Upper lobe of left lung (tissue), 6 donors: ENCODE measurements around the gene EXD3. TPM values are rescaled to one million over a fixed set of nuclear protein-coding genes. Genes with fewer than 3 reads are reported as not detected.
"Not testable (repeated sequence)": the region's sequence is repeated elsewhere in the genome, so short reads cannot be mapped to it uniquely, and the experiment has no call there.

Experiments used
- ATAC-seq, 2 donors: fragments of 200-7000 bp; cut with Tn5 transposase; one replicate each; pipeline ENCODE4 v1.9.1; 2022; ENCODE audit warnings: mild to moderate bottlenecking in 2 of 2, moderate library complexity in 2 of 2; ENCODE audit not compliant: low FRiP score in 2 of 2
- DNase-seq, 2 donors: peaks; one replicate each; pipeline ENCODE4 v3.0.0-alpha.2; 2019 to 2020
- H3K27ac ChIP-seq, 4 donors: fragments of 200-600 bp; sonication (generic); one replicate each; pipeline ENCODE4 v1.5.1; 2016 to 2019
- H3K27me3 ChIP-seq, 4 donors: fragments of 200-600 bp; sonication (generic); one replicate each; pipeline ENCODE4 v1.5.1; 2017 to 2019
- H3K36me3 ChIP-seq, 4 donors: fragments of 200-600 bp; sonication (generic); one replicate each; pipeline ENCODE4 v1.5.1; 2016 to 2019
- H3K4me1 ChIP-seq, 4 donors: fragments of 200-600 bp; sonication (generic); one replicate each; pipeline ENCODE4 v1.5.1; 2018 to 2019
- H3K4me3 ChIP-seq, 4 donors: fragments of 200-600 bp; sonication (generic); one replicate each; pipeline ENCODE4 v1.5.1; 2017 to 2019; ENCODE audit warnings: mild to moderate bottlenecking in 2 of 4, moderate library complexity in 1 of 4
- H3K9me3 ChIP-seq, 4 donors: fragments of 200-600 bp; sonication (generic); one replicate each; pipeline ENCODE4 v1.5.1; 2018 to 2019
- EP300 ChIP-seq, 4 donors: sonication (generic); formaldehyde crosslinking; IDR thresholded peaks; one replicate each; pipeline ENCODE4 v1.5.1; 2017; ENCODE audit warnings: antibody characterized with exemption in 4 of 4, control low read depth in 2 of 4
- POLR2A ChIP-seq, 4 donors: fragments of 450-650 bp; IDR thresholded peaks; one replicate each; pipeline ENCODE4 v1.5.1; 2016 to 2017; ENCODE audit warnings: antibody characterized with exemption in 4 of 4, mild to moderate bottlenecking in 2 of 4
- POLR2AphosphoS5 ChIP-seq, 2 donors: sonication (generic); formaldehyde crosslinking; IDR thresholded peaks; one replicate each; pipeline ENCODE4 v1.5.1; 2017; ENCODE audit warnings: antibody characterized with exemption in 2 of 2
- WGBS, 2 donors: methylation state at CpG; one replicate each; pipeline ENCODE4 v1.1.5; 2017 to 2018; 5-methylcytosine and 5-hydroxymethylcytosine counted together
- total RNA-seq, 6 donors: library from RNA; depleted of rRNA in 4 of 6; stranded (reverse); fragments of >200 nt in 4 of 6; gene quantifications; one replicate each; pipeline versions ENCODE4 v1.1.0 to v1.2.1, GENCODE V29; 2016 to 2021
- TF ChIP-seq, protein P1 (sequence below), 6 experiments: fragments of 450-650 bp in 4 of 6; fragments of 200-600 bp in 2 of 6; sonication (generic) in 2 of 6; IDR thresholded peaks; one replicate each; pipeline ENCODE4 v1.5.1; 2016 to 2019; ENCODE audit warnings: antibody characterized with exemption in 6 of 6
- donor health status: DM: no; HTN: no; CAD: no; lungs with moderate emphysema.
- donor health status: DM: no; HTN: yes; CAD: no; lungs with severe emphysema.

The EXD3 gene
- total RNA-seq, 6 donors from 2014 or later, result 12.3 to 118 (median 24.8) TPM

DNA sequence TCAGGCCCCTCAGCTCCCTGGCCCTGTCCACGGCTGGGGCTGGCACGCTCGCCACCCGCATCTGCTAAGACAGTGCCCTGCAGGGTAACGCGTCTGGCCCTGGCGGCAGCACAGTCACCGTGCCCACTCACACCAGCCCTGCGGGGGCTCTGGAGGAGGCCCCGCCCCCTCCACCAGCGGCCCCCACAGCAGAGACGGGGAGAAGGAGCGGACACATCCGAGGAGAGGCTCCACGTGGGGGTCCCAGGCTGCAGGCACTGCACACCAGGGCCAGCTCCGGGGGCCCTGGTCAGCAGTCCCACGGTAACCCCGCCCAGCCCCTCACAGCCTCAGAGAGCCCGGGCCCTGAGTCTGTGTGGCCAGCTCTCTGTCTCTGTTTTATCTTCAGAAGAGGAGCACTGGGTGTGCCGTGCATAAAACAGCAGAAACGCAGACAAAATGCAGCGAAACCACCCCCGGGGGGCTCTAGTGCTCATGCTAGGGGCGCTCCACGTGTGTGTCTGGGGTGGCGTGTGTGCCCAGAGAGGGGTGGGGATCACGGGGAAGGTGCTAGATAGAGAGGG, 73.4 kb downstream of the EXD3 start:
- peak in 1 of 2 donors; percentile 72 for DNase-seq
- H3K4me1 ChIP-seq, result peaks cover 13 to 25% (median 22%) of the 10 kb centered on the region in 4 donors
- no peak for TF ChIP-seq POLR2AphosphoS5 (IDR thresholded peaks at IDR 0.05)
- TF ChIP-seq EP300 (IDR thresholded peaks at IDR 0.05), result no peak
- TF ChIP-seq, protein P1, sequence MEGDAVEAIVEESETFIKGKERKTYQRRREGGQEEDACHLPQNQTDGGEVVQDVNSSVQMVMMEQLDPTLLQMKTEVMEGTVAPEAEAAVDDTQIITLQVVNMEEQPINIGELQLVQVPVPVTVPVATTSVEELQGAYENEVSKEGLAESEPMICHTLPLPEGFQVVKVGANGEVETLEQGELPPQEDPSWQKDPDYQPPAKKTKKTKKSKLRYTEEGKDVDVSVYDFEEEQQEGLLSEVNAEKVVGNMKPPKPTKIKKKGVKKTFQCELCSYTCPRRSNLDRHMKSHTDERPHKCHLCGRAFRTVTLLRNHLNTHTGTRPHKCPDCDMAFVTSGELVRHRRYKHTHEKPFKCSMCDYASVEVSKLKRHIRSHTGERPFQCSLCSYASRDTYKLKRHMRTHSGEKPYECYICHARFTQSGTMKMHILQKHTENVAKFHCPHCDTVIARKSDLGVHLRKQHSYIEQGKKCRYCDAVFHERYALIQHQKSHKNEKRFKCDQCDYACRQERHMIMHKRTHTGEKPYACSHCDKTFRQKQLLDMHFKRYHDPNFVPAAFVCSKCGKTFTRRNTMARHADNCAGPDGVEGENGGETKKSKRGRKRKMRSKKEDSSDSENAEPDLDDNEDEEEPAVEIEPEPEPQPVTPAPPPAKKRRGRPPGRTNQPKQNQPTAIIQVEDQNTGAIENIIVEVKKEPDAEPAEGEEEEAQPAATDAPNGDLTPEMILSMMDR (IDR thresholded peaks at IDR 0.05), result no peak
- H3K27me3 ChIP-seq, result no peaks in the 10 kb centered on the region
- no peak for ATAC-seq
- H3K36me3 ChIP-seq, result peaks cover 0 to 22% (median 14%) of the 10 kb centered on the region in 4 donors
- no peak overlapping the region for H3K27ac ChIP-seq
- peaks cover 0 to 7% (median 0%) of the 10 kb centered on the region in 4 donors for H3K9me3 ChIP-seq
- H3K4me3 ChIP-seq, result no peak overlapping the region
- 93 to 98% methylated on average over 3 to 21 of the region's 27 CpGs for WGBS, 2 donors

DNA sequence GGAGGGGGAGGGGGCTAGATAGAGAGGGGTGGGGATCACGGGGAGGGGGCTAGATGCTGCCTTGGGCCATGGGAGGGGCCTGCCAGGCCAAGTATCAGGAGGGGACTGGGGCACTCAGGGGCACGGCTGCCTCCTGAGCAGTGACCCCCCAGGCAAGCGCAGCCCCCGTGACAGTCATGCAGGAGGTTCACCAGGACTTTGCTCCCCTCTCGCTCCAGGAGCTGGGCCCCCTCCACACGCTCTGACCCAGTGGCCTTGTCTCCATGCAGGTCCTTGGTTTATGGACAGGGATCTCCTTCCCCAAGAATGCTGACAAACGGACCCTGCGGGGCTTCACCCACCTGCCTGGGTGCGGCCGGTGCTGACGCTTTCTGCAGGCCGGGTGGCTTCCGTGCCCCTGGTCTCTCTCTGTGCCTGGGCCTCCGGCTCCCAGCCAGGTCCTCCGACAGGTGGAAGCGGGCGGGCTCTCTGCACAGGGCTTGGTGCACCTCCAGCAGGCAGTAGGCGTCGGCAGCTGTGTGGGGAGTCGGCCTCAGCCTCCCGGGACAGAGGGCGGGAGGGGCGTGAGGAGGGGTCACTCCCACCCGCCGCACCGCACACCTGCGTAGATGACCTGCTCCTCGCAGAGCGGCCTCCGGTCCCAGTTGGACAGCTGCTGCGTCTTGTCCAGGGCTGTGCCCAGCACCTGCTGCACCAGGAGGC, 74.0 kb downstream of the EXD3 start:
- Histone ChIP-seq H3K27me3 (no peaks in the 10 kb centered on the region), H3K27ac (no peak overlapping the region), H3K36me3 (peaks cover 0 to 22% (median 14%) of the 10 kb centered on the region in 4 donors), H3K4me3 (no peak overlapping the region), H3K9me3 (peaks cover 0 to 7% (median 0%) of the 10 kb centered on the region in 4 donors), H3K4me1 (peaks cover 7 to 19% (median 17%) of the 10 kb centered on the region in 4 donors)
- TF ChIP-seq POLR2AphosphoS5 (IDR thresholded peaks at IDR 0.05) (no peak), POLR2A (IDR thresholded peaks at IDR 0.05) (no peak), EP300 (IDR thresholded peaks at IDR 0.05) (no peak)
- TF ChIP-seq, protein P1 (IDR thresholded peaks at IDR 0.05), result no peak
- no peak for ATAC-seq
- 96 to 97% methylated on average over 9 to 17 of the region's 31 CpGs for WGBS, 2 donors
- peak in 1 of 2 donors; percentile 69 for DNase-seq

GRCh38 chr9:137347928-137348327, 75.0 kb downstream of the EXD3 start:
- peak in 1 of 2 donors; percentile 70 for DNase-seq
- Histone ChIP-seq H3K4me3 (no peak overlapping the region), H3K9me3 (peaks cover 0 to 7% (median 0%) of the 10 kb centered on the region in 4 donors), H3K36me3 (peaks cover 0 to 22% (median 14%) of the 10 kb centered on the region in 4 donors), H3K4me1 (peaks cover under 1 to 12% (median 10%) of the 10 kb centered on the region in 4 donors), H3K27me3 (no peaks in the 10 kb centered on the region), H3K27ac (no peak overlapping the region)
- WGBS, 2 donors, result 96 to 100% methylated on average over 1 to 9 of the region's 13 CpGs
- ATAC-seq, result peak in 1 of 2 donors; percentile 15
- no peak for TF ChIP-seq POLR2AphosphoS5 (IDR thresholded peaks at IDR 0.05)

- Histone ChIP-seq H3K4me3 (no peak overlapping the region), H3K36me3 (peaks cover 0 to 7% (median 4%) of the 10 kb centered on the region in 4 donors), H3K4me1 (peaks cover 0 to 2% (median 0%) of the 10 kb centered on the region in 4 donors), H3K27me3 (no peaks in the 10 kb centered on the region), H3K9me3 (peaks cover 0 to 7% (median 0%) of the 10 kb centered on the region in 4 donors), H3K27ac (no peak overlapping the region)
- ATAC-seq, result no peak
- TF ChIP-seq POLR2A (IDR thresholded peaks at IDR 0.05), result no peak
- no peak for TF ChIP-seq EP300 (IDR thresholded peaks at IDR 0.05)
- TF ChIP-seq POLR2AphosphoS5 (IDR thresholded peaks at IDR 0.05), result no peak
- TF ChIP-seq, protein P1 (IDR thresholded peaks at IDR 0.05), result no peak
- WGBS, 2 donors, result 79 to 99% methylated on average over 6 to 7 of the region's 7 CpGs
- DNase-seq, result no peak
Measured at GRCh38 chr9:137342482-137342881, 80.5 kb downstream of the EXD3 start.

DNA sequence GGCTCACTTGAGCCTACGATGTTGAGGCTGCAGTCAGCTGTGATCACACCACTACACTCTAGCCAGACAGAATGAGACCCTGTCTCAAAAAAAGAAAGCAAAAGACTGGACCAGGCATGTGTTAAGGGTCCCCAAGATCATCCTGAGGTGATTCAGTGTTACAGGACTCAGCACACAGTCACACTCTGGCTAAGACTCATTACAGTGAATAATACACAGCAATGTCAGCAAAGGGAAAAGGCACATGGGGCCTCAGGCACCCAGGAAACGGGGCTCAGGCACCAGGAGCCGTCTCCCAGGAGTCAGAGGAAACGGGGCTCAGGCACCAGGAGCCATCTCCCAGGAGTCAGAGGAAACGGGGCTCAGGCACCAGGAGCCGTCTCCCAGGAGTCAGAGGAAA, 81.7 kb downstream of the EXD3 start:
- ATAC-seq (no peak), DNase-seq (no peak)
- Histone ChIP-seq H3K4me1 (peaks cover 0 to 2% (median 0%) of the 10 kb centered on the region in 4 donors), H3K4me3 (no peak overlapping the region), H3K36me3 (no peaks in the 10 kb centered on the region), H3K27ac (no peak overlapping the region), H3K27me3 (no peaks in the 10 kb centered on the region), H3K9me3 (peaks cover 0 to 4% (median under 1%) of the 10 kb centered on the region in 4 donors)
- TF ChIP-seq EP300 (IDR thresholded peaks at IDR 0.05) (no peak), POLR2AphosphoS5 (IDR thresholded peaks at IDR 0.05) (no peak), POLR2A (IDR thresholded peaks at IDR 0.05) (no peak)
- TF ChIP-seq, protein P1 (IDR thresholded peaks at IDR 0.05), result no peak
- WGBS, 2 donors, result 61 to 83% methylated on average over 4 of the region's 6 CpGs

DNA sequence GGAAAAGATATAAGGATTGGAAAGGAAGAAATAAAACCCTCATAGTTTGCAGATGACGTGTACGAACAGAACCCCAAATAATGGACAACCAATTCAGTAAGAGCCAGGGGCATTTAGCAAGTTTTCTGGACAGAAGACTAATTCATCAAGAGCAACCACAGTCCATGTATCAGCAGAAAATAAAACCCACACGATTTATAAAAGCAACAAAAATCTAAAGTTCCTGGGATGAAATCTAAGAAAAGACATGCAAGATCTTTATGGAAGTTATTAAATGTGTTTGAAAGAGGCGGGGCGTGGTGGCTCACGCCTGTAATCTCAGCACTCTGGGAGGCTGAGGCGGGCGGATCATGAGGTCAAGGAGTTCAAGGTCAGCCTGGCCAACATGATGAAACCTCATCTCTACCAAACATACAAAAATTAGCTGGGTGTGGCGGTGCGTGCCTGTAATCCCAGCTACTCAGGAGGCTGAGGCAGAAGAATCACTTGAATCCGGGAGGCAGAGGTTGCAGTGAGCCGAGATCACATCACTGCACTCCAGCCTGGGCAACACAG, 83.0 kb downstream of the EXD3 start:
- not testable (repeated sequence) for H3K36me3 ChIP-seq, H3K4me1 ChIP-seq, DNase-seq, ATAC-seq, H3K4me3 ChIP-seq, H3K27me3 ChIP-seq, H3K27ac ChIP-seq, H3K9me3 ChIP-seq
- WGBS, 2 donors, result 92 to 96% methylated on average over 12 of the region's 12 CpGs
